HepG2 (cell line): ENCODE data around the gene PCSK2. TPM values are rescaled to one million over a fixed set of nuclear protein-coding genes. Genes with fewer than 3 reads are reported as not detected.

ENCODE experiments used
- ATAC-seq: fragments of 200-7000 bp; cut with Tn5 transposase; 3 replicates; pipeline ENCODE4 v1.9.1; 2020; ENCODE audit warnings: mild to moderate bottlenecking, moderate library complexity
- BruUV-seq: library from RNA; stranded (reverse); fragments of 400-500 nt; replicated peaks from 2 replicates; lab custom pipeline; 2021; lab: Mats Ljungman, UMichigan
- CTCF ChIA-PET: fragments of 300-600 bp; formaldehyde crosslinking; extraction: SDS; loops from one replicate; lab custom pipeline; 2021; ENCODE audit warnings: low total read pairs, inconsistent platforms, low intra/inter-chr PET ratio; lab: Yijun Ruan, JAX
- POLR2A ChIA-PET: fragments of 350-600 bp; sonication (Branson Sonifier 250); formaldehyde crosslinking; loops from one replicate; lab custom pipeline; 2020; ENCODE audit warnings: antibody characterized with exemption, inconsistent platforms; lab: Yijun Ruan, JAX
- DNase-seq: peaks from one replicate; pipeline ENCODE4 v3.0.0-alpha.2; 2015; ENCODE audit warnings: low spot score
- FAIRE-seq: peaks from 3 replicates; lab custom pipeline; 2011; peaks lifted over from hg19 to GRCh38; lab: Jason Lieb, UNC
- H2AFZ ChIP-seq: one replicate; pipeline ENCODE4 v1.6.1; 2011; ENCODE audit warnings: low read length, inconsistent platforms
- H3K27ac ChIP-seq: fragments of 300-600 bp; 3 replicates; pipeline ENCODE4 v1.8.0; 2011; ENCODE audit warnings: mixed run types, mild to moderate bottlenecking, mixed read lengths, low read length, inconsistent platforms; ENCODE audit not compliant: insufficient read depth; ENCODE audit errors: extremely low read length
- H3K27me3 ChIP-seq, 2 experiments: fragments of 200-600 bp in 1 of 2; 2 replicates in 1 of 2; 3 replicates in 1 of 2; pipeline versions ENCODE4 v1.6.0 to v1.8.0; 2011; ENCODE audit warnings: low read length in 2 of 2, mild to moderate bottlenecking in 2 of 2, moderate library complexity in 2 of 2, inconsistent platforms in 1 of 2; ENCODE audit not compliant: insufficient read depth in 2 of 2, control insufficient read depth in 1 of 2
- H3K36me3 ChIP-seq, 2 experiments: fragments of 200-600 bp in 1 of 2; replicated peaks in 1 of 2; 2 replicates in 1 of 2; 3 replicates in 1 of 2; pipeline versions ENCODE4 v1.5.1 to v1.8.0; 2011; ENCODE audit warnings: low read length in 2 of 2, inconsistent platforms in 1 of 2; ENCODE audit not compliant: insufficient read depth in 2 of 2, control insufficient read depth in 1 of 2
- H3K4me1 ChIP-seq: 2 replicates; pipeline ENCODE4 v1.5.1; 2012; ENCODE audit warnings: low read length, inconsistent platforms; ENCODE audit not compliant: insufficient read depth
- H3K4me2 ChIP-seq: 2 replicates; pipeline ENCODE4 v1.6.0; 2011; ENCODE audit warnings: low read depth, low read length, inconsistent platforms
- H3K4me3 ChIP-seq, 3 experiments: fragments of 200-600 bp in 1 of 3; sonication (generic), shearing (Covaris generic) in 1 of 3; replicated peaks in 1 of 3; 2 replicates each; pipeline ENCODE4 v1.5.1; 2011 to 2016; ENCODE audit warnings: low read length in 3 of 3, inconsistent platforms in 2 of 3, low read depth in 2 of 3, mild to moderate bottlenecking in 2 of 3, control low read depth in 1 of 3, mixed read lengths in 1 of 3; ENCODE audit not compliant: insufficient read depth in 1 of 3
- H3K79me2 ChIP-seq: one replicate; pipeline ENCODE4 v1.6.1; 2011; ENCODE audit warnings: low read length, inconsistent platforms; ENCODE audit not compliant: insufficient read depth
- H3K9ac ChIP-seq: 2 replicates; pipeline ENCODE4 v1.6.0; 2011; ENCODE audit warnings: mild to moderate bottlenecking, low read depth, low read length, inconsistent platforms; ENCODE audit not compliant: insufficient read depth
- H3K9me3 ChIP-seq: 2 replicates; pipeline ENCODE4 v1.5.1; 2012; ENCODE audit warnings: mild to moderate bottlenecking, low read length
- H4K20me1 ChIP-seq: 2 replicates; pipeline ENCODE4 v1.6.0; 2011; ENCODE audit warnings: inconsistent platforms, mild to moderate bottlenecking, low read length, moderate library complexity; ENCODE audit not compliant: insufficient read depth
- ONECUT2 ChIP-seq: sonication (generic); formaldehyde crosslinking; IDR thresholded peaks from 2 replicates; pipeline ENCODE4 v1.4.0; 2020; ENCODE audit warnings: missing genetic modification reagents
- ZNF350 ChIP-seq: sonication (generic); formaldehyde crosslinking; IDR thresholded peaks from 2 replicates; pipeline ENCODE4 v1.4.0; 2020; ENCODE audit warnings: mild to moderate bottlenecking, low read depth, missing genetic modification reagents, borderline replicate concordance
- ZNF431 ChIP-seq: sonication (generic); formaldehyde crosslinking; IDR thresholded peaks from 2 replicates; pipeline ENCODE4 v1.9.0; 2022; ENCODE audit warnings: missing genetic modification reagents, low read depth, mild to moderate bottlenecking, borderline replicate concordance
- ZNF441 ChIP-seq: sonication (generic); formaldehyde crosslinking; IDR thresholded peaks from 2 replicates; pipeline ENCODE4 v1.7.0; 2021; ENCODE audit warnings: missing genetic modification reagents, borderline replicate concordance
- ZNF713 ChIP-seq: sonication (generic); formaldehyde crosslinking; IDR thresholded peaks from 2 replicates; pipeline ENCODE4 v1.4.0; 2020; ENCODE audit warnings: mild to moderate bottlenecking, missing genetic modification reagents
- WGBS: methylation state at CpG from one replicate; pipeline ENCODE4 v1.1.6; 2017; ENCODE audit warnings: low lambda C conversion rate; 5-methylcytosine and 5-hydroxymethylcytosine counted together
- in situ Hi-C: cut with HindIII; loops from 2 replicates; pipeline ENCODE4 v1.10.0; 2017; ENCODE audit warnings: low pct_unique_long_range_greater_than_20kb; ENCODE audit not compliant: extremely low pct_ligation_motif_present
- intact Hi-C: fragments of 100-400 bp; cut with micrococcal nuclease; formaldehyde crosslinking; loops from one replicate; pipeline ENCODE4 v1.10.0; 2022; ENCODE audit not compliant: unreplicated experiment
- polyA plus RNA-seq, 8 experiments: library from polyadenylated mRNA; depleted of rRNA in 3 of 8; stranded (reverse) in 7 of 8; unstranded in 1 of 8; fragments of >200 nt; fragmentation: Illumina TruSeq in 4 of 8; extraction: Trizol in 4 of 8; gene quantifications; 2 replicates each; pipeline versions ENCODE4 v1.2.1 to v1.2.3, GENCODE V29; 2011 to 2016; ENCODE audit warnings: low read depth in 4 of 8, missing spikeins in 1 of 8, mixed read lengths in 1 of 8; ENCODE audit not compliant: insufficient read depth in 1 of 8
- total RNA-seq, 5 experiments: library from RNA; depleted of rRNA; stranded (reverse); fragments of >200 nt; fragmentation: Illumina TruSeq; extraction: Trizol; gene quantifications; 2 replicates each; pipeline ENCODE4 v1.2.3, GENCODE V29; 2016; ENCODE audit warnings: low read depth in 1 of 5
- TF ChIP-seq, protein P1 (sequence below): sonication (generic); formaldehyde crosslinking; IDR thresholded peaks from 2 replicates; pipeline ENCODE4 v1.5.0; 2020; ENCODE audit warnings: missing genetic modification reagents

Gene PCSK2
- total and polyA plus RNA-seq, 2 of the 13 experiments (the other 11 are each of a cell fraction or from before 2014, with no cell fraction given): not detected

DNA sequence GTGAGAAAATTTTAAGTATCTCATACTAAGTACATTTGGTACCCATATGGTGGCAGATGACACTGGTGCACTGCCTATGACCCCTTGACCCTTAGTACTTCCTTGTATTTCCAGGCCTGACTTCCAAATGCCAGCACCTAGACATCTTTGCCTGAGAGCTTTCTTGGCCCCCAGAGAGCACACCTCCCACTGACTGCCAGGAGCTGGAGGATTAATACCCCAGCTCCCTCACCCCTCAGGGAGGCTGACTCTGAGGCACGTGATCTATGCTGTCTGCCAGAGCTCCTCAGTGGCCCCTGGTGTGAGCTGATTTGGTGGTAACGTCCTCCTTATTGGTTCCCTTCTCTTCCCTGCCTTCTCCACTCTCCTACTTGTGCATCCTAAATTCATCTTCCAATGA, 266.3 kb downstream of the PCSK2 start:
- TF ChIP-seq ZNF350 (CRISPR knock-in tag): no peak
- no peak overlapping the region for H3K4me2 ChIP-seq
- no peak overlapping the region for H3K4me3 ChIP-seq
- peaks cover 16 to 75% of the 10 kb centered on the region in 2 experiments for H3K27me3 ChIP-seq
- H3K27ac ChIP-seq: no peak overlapping the region
- H3K9me3 ChIP-seq: no peaks in the 10 kb centered on the region
- 5% methylated on average over 2 of the region's 2 CpGs for WGBS
- POLR2A ChIA-PET: no interaction called here
- no peak overlapping the region for H3K9ac ChIP-seq
- CTCF ChIA-PET: no interaction called here
- no peak for DNase-seq
- BruUV-seq: no TSS peak
- H3K4me1 ChIP-seq: no peaks in the 10 kb centered on the region
- no peaks in the 10 kb centered on the region for H3K36me3 ChIP-seq
- intact Hi-C loops: no loop called here
- H4K20me1 ChIP-seq: no peaks in the 10 kb centered on the region
- no peak for FAIRE-seq
- no peak overlapping the region for H2AFZ ChIP-seq
- no peak for ATAC-seq
- H3K79me2 ChIP-seq: no peaks in the 10 kb centered on the region
- in situ Hi-C loops: no loop called here

DNA sequence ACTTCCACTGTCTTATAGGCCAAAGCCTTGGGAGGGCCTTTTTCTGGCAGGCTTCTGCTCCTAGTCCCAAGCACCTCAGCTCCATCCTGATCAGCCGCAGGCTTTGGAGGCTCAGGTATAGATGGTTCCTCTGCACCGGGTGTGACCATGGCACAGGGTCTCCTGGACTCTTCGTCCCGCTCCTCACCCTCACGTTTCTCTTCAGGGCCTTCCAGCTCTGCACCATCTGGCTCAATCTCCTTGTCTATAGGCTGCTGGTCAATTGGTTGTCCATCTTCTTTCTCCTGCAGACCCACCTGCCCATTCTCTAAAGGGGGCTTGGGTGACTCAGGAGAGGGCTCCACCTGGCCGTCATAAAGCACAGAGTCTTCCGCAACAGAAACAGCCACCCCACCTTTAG, 267.4 kb downstream of the PCSK2 start:
- Histone ChIP-seq H3K27ac (no peak overlapping the region), H4K20me1 (no peaks in the 10 kb centered on the region), H3K79me2 (no peaks in the 10 kb centered on the region), H2AFZ (no peak overlapping the region), H3K4me3 (no peak overlapping the region), H3K4me2 (no peak overlapping the region), H3K9me3 (no peaks in the 10 kb centered on the region), H3K4me1 (no peaks in the 10 kb centered on the region), H3K9ac (no peak overlapping the region), H3K36me3 (no peaks in the 10 kb centered on the region), H3K27me3 (peaks cover 18 to 77% of the 10 kb centered on the region in 2 experiments)
- intact Hi-C loops: no loop called here
- TF ChIP-seq, protein P1, sequence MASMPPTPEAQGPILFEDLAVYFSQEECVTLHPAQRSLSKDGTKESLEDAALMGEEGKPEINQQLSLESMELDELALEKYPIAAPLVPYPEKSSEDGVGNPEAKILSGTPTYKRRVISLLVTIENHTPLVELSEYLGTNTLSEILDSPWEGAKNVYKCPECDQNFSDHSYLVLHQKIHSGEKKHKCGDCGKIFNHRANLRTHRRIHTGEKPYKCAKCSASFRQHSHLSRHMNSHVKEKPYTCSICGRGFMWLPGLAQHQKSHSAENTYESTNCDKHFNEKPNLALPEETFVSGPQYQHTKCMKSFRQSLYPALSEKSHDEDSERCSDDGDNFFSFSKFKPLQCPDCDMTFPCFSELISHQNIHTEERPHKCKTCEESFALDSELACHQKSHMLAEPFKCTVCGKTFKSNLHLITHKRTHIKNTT (CRISPR knock-in tag): no peak
- TF ChIP-seq ZNF441 (CRISPR knock-in tag) (no peak), ZNF713 (CRISPR knock-in tag) (no peak), ONECUT2 (CRISPR knock-in tag) (no peak), ZNF431 (no peak)
- ChIA-PET POLR2A (no interaction called here), CTCF (no interaction called here)
- no peak for ATAC-seq
- no TSS peak for BruUV-seq
- 27% methylated on average over 7 of the region's 7 CpGs for WGBS
- in situ Hi-C loops: no loop called here
- no peak for DNase-seq
- FAIRE-seq: no peak
